WTC11 (cell line): ENCODE results near the gene CRYGS. TPM values are rescaled to one million over a fixed set of nuclear protein-coding genes. Genes with fewer than 3 reads are reported as not detected.

ENCODE experiments used
- ATAC-seq: fragments of 200-7000 bp; cut with Tn5 transposase; 2 replicates; pipeline ENCODE4 v1.10.0; 2021; ENCODE audit warnings: mild to moderate bottlenecking, moderate library complexity
- CTCF ChIA-PET: fragments of 300-600 bp; sonication (Branson Sonifier 250); formaldehyde crosslinking; loops from one replicate; lab custom pipeline; 2021; ENCODE audit warnings: antibody characterized with exemption; lab: Charles Lee
- POLR2A ChIA-PET: fragments of 350-600 bp; sonication (Branson Sonifier 250); formaldehyde crosslinking; loops from one replicate; lab custom pipeline; 2021; ENCODE audit warnings: antibody characterized with exemption; lab: Charles Lee
- DNase-seq: peaks from one replicate; pipeline ENCODE4 v3.0.0; 2021; ENCODE audit warnings: low spot score
- H3K27ac Mint-ChIP-seq: 2 replicates; pipeline ENCODE4 v1.8.0; 2021; ENCODE audit warnings: mixed read lengths
- H3K27me3 Mint-ChIP-seq: 2 replicates; pipeline ENCODE4 v1.8.0; 2021; ENCODE audit warnings: low read depth, mild to moderate bottlenecking, moderate library complexity, mixed read lengths
- H3K36me3 Mint-ChIP-seq: 2 replicates; pipeline ENCODE4 v1.8.0; 2021; ENCODE audit warnings: mixed read lengths
- H3K4me1 Mint-ChIP-seq: 2 replicates; pipeline ENCODE4 v1.8.0; 2022; ENCODE audit warnings: mixed read lengths
- H3K4me3 Mint-ChIP-seq: 2 replicates; pipeline ENCODE4 v1.8.0; 2021; ENCODE audit warnings: mild to moderate bottlenecking, moderate library complexity, mixed read lengths
- H3K9me3 Mint-ChIP-seq: 2 replicates; pipeline ENCODE4 v1.8.0; 2021; ENCODE audit warnings: mixed read lengths
- FOXJ3 ChIP-seq: sonication (generic); formaldehyde crosslinking; IDR thresholded peaks from 2 replicates; pipeline ENCODE4 v1.9.0; 2021; ENCODE audit warnings: missing genetic modification reagents, mild to moderate bottlenecking, borderline replicate concordance
- JAZF1 ChIP-seq: fragments of 250-450 bp; sonication (Bioruptor Pico); IDR thresholded peaks from 2 replicates; pipeline ENCODE4 v1.9.0; 2021; ENCODE audit warnings: moderate library complexity, mild to moderate bottlenecking, inconsistent platforms
- NFE2L1 ChIP-seq: sonication (generic); formaldehyde crosslinking; IDR thresholded peaks from 2 replicates; pipeline ENCODE4 v1.8.1; 2023; ENCODE audit warnings: missing genetic modification reagents
- PRRX2 ChIP-seq: fragments of 250-450 bp; sonication (Bioruptor Pico); IDR thresholded peaks from 2 replicates; pipeline ENCODE4 v1.8.0; 2021; ENCODE audit warnings: mild to moderate bottlenecking
- ZNF416 ChIP-seq: fragments of 250-450 bp; sonication (Bioruptor Pico); IDR thresholded peaks from 2 replicates; pipeline ENCODE4 v1.9.0; 2021; ENCODE audit warnings: mild to moderate bottlenecking, inconsistent platforms
- total RNA-seq: library from RNA; stranded (reverse); gene quantifications from 3 replicates; pipeline ENCODE4 v1.2.3, GENCODE V29; 2021
- TF ChIP-seq, protein P1 (sequence below): sonication (generic); formaldehyde crosslinking; IDR thresholded peaks from 2 replicates; pipeline ENCODE4 v1.8.1; 2023; ENCODE audit warnings: mild to moderate bottlenecking, missing genetic modification reagents
- TF ChIP-seq, protein P2 (sequence below): sonication (generic); formaldehyde crosslinking; IDR thresholded peaks from 2 replicates; pipeline ENCODE4 v1.8.0; 2022; ENCODE audit warnings: mild to moderate bottlenecking, missing genetic modification reagents
- TF ChIP-seq, protein P3 (sequence below): fragments of 250-450 bp; sonication (Bioruptor Pico); IDR thresholded peaks from 2 replicates; pipeline ENCODE4 v2.1.2; 2022; ENCODE audit warnings: mild to moderate bottlenecking, moderate library complexity
- TF ChIP-seq, protein P4 (sequence below): sonication (generic); formaldehyde crosslinking; IDR thresholded peaks from 2 replicates; pipeline ENCODE4 v1.8.1; 2022; ENCODE audit warnings: low read depth, mild to moderate bottlenecking, moderate library complexity, missing genetic modification reagents, borderline replicate concordance
- TF ChIP-seq, protein P5 (sequence below): sonication (generic); formaldehyde crosslinking; IDR thresholded peaks from 2 replicates; pipeline ENCODE4 v1.8.0; 2022; ENCODE audit warnings: mild to moderate bottlenecking, missing genetic modification reagents
- TF ChIP-seq, protein P6 (sequence below): fragments of 250-450 bp; sonication (Bioruptor Pico); IDR thresholded peaks from 2 replicates; pipeline ENCODE4 v1.8.0; 2021; ENCODE audit warnings: mild to moderate bottlenecking
- TF ChIP-seq, protein P7 (sequence below): sonication (generic); formaldehyde crosslinking; IDR thresholded peaks from 2 replicates; pipeline ENCODE4 v1.8.0; 2022; ENCODE audit warnings: missing genetic modification reagents

The CRYGS gene
- total RNA-seq, 1 experiment from 2014 or later, result 1.7 TPM

DNA sequence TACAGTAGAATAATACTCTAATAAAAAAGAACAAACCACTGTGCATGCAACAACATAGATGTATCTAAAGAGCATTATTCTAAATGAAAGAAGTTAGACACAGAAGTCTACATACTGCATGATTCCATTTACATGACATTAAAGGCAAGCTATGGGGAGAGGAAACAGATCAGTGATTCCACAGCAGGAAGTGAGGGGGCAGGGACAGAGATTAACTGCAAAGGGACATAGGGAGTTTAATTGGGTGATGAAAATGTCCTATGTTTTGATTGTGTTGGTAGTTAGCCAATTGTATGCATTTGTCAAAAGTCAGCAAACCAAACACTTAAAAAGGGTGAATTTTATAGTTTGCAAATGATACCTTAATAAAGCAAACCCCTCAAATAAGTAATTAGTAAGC, 13.8 kb downstream of the CRYGS start (continued):
- TF ChIP-seq NFE2L1 (no peak), FOXJ3 (CRISPR knock-in tag) (no peak)
- TF ChIP-seq, protein P1, sequence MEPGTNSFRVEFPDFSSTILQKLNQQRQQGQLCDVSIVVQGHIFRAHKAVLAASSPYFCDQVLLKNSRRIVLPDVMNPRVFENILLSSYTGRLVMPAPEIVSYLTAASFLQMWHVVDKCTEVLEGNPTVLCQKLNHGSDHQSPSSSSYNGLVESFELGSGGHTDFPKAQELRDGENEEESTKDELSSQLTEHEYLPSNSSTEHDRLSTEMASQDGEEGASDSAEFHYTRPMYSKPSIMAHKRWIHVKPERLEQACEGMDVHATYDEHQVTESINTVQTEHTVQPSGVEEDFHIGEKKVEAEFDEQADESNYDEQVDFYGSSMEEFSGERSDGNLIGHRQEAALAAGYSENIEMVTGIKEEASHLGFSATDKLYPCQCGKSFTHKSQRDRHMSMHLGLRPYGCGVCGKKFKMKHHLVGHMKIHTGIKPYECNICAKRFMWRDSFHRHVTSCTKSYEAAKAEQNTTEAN, result no peak
- TF ChIP-seq, all 79 proteins: peak for 0

DNA sequence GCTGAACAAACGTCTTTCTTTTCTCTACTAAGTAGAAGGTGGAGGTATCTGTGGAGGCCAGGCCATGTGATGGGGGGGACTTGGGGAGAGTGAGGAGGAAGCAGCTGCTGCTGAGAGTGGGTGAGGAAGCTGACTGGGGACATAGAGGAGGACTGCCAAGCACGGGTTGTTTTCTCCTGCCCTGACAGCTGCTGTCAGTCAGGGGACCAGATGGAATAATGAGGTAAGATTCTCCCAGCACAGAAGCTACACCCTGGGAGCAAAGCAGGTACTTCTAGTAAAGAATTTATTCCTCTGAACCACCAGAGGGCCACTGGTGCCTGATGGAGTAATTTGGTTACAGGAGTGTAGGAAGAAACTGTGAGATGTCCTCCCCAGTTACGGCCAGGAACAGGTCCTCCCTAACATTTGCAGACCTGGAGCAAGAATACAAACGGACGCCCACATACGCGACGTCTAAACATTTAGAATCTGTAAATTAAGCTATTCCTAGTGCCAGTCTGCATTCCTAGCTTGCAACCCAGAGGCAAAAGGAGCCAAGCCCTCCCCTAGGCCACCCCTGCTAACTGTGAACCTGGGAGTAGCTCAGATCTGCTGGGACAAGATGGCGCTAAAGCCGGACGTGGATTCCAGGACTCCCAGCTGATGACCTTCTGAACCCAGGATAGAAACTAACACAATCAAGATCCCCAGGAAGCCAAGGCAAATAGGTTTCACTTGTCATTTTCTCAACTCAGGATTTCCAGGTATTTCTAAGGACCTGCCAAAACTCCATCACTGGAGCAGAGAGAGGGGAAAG, 14.8 kb downstream of the CRYGS start:
- TF ChIP-seq, protein P2, sequence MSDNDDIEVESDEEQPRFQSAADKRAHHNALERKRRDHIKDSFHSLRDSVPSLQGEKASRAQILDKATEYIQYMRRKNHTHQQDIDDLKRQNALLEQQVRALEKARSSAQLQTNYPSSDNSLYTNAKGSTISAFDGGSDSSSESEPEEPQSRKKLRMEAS (CRISPR knock-in tag), result no peak
- TF ChIP-seq, protein P3, sequence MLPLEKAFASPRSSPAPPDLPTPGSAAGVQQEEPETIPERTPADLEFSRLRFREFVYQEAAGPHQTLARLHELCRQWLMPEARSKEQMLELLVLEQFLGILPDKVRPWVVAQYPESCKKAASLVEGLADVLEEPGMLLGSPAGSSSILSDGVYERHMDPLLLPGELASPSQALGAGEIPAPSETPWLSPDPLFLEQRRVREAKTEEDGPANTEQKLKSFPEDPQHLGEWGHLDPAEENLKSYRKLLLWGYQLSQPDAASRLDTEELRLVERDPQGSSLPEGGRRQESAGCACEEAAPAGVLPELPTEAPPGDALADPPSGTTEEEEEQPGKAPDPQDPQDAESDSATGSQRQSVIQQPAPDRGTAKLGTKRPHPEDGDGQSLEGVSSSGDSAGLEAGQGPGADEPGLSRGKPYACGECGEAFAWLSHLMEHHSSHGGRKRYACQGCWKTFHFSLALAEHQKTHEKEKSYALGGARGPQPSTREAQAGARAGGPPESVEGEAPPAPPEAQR (CRISPR knock-in tag), result no peak
- TF ChIP-seq, protein P4, sequence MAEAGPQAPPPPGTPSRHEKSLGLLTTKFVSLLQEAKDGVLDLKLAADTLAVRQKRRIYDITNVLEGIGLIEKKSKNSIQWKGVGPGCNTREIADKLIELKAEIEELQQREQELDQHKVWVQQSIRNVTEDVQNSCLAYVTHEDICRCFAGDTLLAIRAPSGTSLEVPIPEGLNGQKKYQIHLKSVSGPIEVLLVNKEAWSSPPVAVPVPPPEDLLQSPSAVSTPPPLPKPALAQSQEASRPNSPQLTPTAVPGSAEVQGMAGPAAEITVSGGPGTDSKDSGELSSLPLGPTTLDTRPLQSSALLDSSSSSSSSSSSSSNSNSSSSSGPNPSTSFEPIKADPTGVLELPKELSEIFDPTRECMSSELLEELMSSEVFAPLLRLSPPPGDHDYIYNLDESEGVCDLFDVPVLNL, result no peak
- TF ChIP-seq, protein P5, sequence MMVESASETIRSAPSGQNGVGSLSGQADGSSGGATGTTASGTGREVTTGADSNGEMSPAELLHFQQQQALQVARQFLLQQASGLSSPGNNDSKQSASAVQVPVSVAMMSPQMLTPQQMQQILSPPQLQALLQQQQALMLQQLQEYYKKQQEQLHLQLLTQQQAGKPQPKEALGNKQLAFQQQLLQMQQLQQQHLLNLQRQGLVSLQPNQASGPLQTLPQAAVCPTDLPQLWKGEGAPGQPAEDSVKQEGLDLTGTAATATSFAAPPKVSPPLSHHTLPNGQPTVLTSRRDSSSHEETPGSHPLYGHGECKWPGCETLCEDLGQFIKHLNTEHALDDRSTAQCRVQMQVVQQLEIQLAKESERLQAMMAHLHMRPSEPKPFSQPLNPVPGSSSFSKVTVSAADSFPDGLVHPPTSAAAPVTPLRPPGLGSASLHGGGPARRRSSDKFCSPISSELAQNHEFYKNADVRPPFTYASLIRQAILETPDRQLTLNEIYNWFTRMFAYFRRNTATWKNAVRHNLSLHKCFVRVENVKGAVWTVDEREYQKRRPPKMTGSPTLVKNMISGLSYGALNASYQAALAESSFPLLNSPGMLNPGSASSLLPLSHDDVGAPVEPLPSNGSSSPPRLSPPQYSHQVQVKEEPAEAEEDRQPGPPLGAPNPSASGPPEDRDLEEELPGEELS (CRISPR knock-in tag), result no peak
- no peak for TF ChIP-seq PRRX2
- TF ChIP-seq JAZF1, result no peak
- TF ChIP-seq, protein P6, sequence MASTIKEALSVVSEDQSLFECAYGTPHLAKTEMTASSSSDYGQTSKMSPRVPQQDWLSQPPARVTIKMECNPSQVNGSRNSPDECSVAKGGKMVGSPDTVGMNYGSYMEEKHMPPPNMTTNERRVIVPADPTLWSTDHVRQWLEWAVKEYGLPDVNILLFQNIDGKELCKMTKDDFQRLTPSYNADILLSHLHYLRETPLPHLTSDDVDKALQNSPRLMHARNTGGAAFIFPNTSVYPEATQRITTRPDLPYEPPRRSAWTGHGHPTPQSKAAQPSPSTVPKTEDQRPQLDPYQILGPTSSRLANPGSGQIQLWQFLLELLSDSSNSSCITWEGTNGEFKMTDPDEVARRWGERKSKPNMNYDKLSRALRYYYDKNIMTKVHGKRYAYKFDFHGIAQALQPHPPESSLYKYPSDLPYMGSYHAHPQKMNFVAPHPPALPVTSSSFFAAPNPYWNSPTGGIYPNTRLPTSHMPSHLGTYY, result no peak
- TF ChIP-seq, protein P7, sequence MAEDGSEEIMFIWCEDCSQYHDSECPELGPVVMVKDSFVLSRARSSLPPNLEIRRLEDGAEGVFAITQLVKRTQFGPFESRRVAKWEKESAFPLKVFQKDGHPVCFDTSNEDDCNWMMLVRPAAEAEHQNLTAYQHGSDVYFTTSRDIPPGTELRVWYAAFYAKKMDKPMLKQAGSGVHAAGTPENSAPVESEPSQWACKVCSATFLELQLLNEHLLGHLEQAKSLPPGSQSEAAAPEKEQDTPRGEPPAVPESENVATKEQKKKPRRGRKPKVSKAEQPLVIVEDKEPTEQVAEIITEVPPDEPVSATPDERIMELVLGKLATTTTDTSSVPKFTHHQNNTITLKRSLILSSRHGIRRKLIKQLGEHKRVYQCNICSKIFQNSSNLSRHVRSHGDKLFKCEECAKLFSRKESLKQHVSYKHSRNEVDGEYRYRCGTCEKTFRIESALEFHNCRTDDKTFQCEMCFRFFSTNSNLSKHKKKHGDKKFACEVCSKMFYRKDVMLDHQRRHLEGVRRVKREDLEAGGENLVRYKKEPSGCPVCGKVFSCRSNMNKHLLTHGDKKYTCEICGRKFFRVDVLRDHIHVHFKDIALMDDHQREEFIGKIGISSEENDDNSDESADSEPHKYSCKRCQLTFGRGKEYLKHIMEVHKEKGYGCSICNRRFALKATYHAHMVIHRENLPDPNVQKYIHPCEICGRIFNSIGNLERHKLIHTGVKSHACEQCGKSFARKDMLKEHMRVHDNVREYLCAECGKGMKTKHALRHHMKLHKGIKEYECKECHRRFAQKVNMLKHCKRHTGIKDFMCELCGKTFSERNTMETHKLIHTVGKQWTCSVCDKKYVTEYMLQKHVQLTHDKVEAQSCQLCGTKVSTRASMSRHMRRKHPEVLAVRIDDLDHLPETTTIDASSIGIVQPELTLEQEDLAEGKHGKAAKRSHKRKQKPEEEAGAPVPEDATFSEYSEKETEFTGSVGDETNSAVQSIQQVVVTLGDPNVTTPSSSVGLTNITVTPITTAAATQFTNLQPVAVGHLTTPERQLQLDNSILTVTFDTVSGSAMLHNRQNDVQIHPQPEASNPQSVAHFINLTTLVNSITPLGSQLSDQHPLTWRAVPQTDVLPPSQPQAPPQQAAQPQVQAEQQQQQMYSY (CRISPR knock-in tag), result no peak
- TF ChIP-seq ZNF416 (CRISPR knock-in tag), result no peak
- TF ChIP-seq, all 79 proteins: peak for 0
- Mint-ChIP-seq H3K9me3 (peaks cover 5% of the 10 kb centered on the region), H3K27ac (no peak overlapping the region), H3K4me1 (peaks cover 24% of the 10 kb centered on the region), H3K36me3 (no peaks in the 10 kb centered on the region), H3K27me3 (no peaks in the 10 kb centered on the region), H3K4me3 (no peak overlapping the region)
- ChIA-PET POLR2A (no interaction called here), CTCF (interaction anchor here (0.8 to 2.5 kb wide), 9 partner anchors 10 to 586 kb away, joined by 3 to 17 read pairs (median 4); no protein-coding TSS in a partner anchor)
- peak; percentile 53 for ATAC-seq
- no peak for DNase-seq
